Testis (tissue), 3 donors: ENCODE measurements around the gene STRN4. TPM values are rescaled to one million over a fixed set of nuclear protein-coding genes. Genes with fewer than 3 reads are reported as not detected.
A peak's percentile ranks its signal among the peaks of the same experiment; 100 is the strongest.
"Not testable (repeated sequence)": the region's sequence is repeated elsewhere in the genome, so short reads cannot be mapped to it uniquely, and the experiment has no call there.

Source experiments
- DNase-seq: peaks from one replicate; pipeline ENCODE4 v3.0.0-alpha.2; 2019
- H3K27ac ChIP-seq, 2 donors: fragments of 200-600 bp; sonication (generic); one replicate each; pipeline ENCODE4 v1.5.1; 2019
- H3K27me3 ChIP-seq: fragments of 200-600 bp; sonication (generic); one replicate; pipeline ENCODE4 v1.5.1; 2019
- H3K36me3 ChIP-seq: fragments of 200-600 bp; sonication (generic); one replicate; pipeline ENCODE4 v1.5.1; 2017; ENCODE audit warnings: low read depth; ENCODE audit errors: missing control alignments
- H3K4me1 ChIP-seq: fragments of 200-600 bp; sonication (generic); one replicate; pipeline ENCODE4 v1.5.1; 2019
- H3K4me3 ChIP-seq, 2 donors: fragments of 200-600 bp; sonication (generic); one replicate each; pipeline ENCODE4 v1.5.1; 2017 to 2019
- H3K9me3 ChIP-seq: fragments of 200-600 bp; sonication (generic); one replicate; pipeline ENCODE4 v1.5.1; 2017
- CTCF ChIP-seq, 3 experiments: fragments of 450-650 bp in 2 of 3; fragments of 200-600 bp in 1 of 3; sonication (generic) in 1 of 3; IDR thresholded peaks; one replicate each; pipeline ENCODE4 v1.5.1; 2016 to 2019; ENCODE audit warnings: antibody characterized with exemption in 3 of 3, mild to moderate bottlenecking in 2 of 3, moderate library complexity in 1 of 3
- POLR2A ChIP-seq: fragments of 450-650 bp; IDR thresholded peaks from one replicate; pipeline ENCODE4 v1.6.1; 2017; ENCODE audit warnings: antibody characterized with exemption, mild to moderate bottlenecking, moderate library complexity
- WGBS, 2 donors: methylation state at CpG; one replicate each; pipeline ENCODE4 v1.1.5; 2018; 5-methylcytosine and 5-hydroxymethylcytosine counted together
- intact Hi-C: fragments of 100-400 bp; cut with DNase I; formaldehyde crosslinking; loops from one replicate; pipeline ENCODE4 v1.15.1; 2023; ENCODE audit warnings: low total_unique reads
- polyA plus RNA-seq: library from polyadenylated mRNA; stranded (reverse); fragments of 350-450 nt; fragmentation: Illumina TruSeq; extraction: RNeasy Lipid Tissue Mini Kit (QIAGEN cat#74804); gene quantifications from one replicate; pipeline ENCODE4 v1.2.3, GENCODE V29; 2014; ENCODE audit warnings: low read depth, low replicate concordance; ENCODE audit not compliant: insufficient read depth
- total RNA-seq, 2 donors: library from RNA; depleted of rRNA; stranded (reverse); fragments of >200 nt; gene quantifications; one replicate each; pipeline ENCODE4 v1.2.3, GENCODE V29; 2016

The STRN4 gene
- total and polyA plus RNA-seq, 3 donors from 2014 or later, result 213 to 308 (median 229) TPM

GRCh38 chr19:46766569-46767317, 20.5 kb upstream of the STRN4 start:
- Histone ChIP-seq H3K4me1 (peaks cover 16% of the 10 kb centered on the region), H3K36me3 (no peaks in the 10 kb centered on the region), H3K27me3 (no peaks in the 10 kb centered on the region), H3K27ac (peak overlapping the region; percentile 19 to 50), H3K9me3 (no peaks in the 10 kb centered on the region), H3K4me3 (no peak overlapping the region)
- WGBS, 2 donors, result 65 to 76% methylated on average over 16 to 18 of the region's 18 CpGs
- intact Hi-C loops, result no loop called here
- TF ChIP-seq POLR2A (no peak), CTCF (IDR thresholded peaks at IDR 0.05) (peak; percentile 41 to 62 (median 56))
- DNase-seq, result peak; percentile 51

- Histone ChIP-seq H3K4me3 (no peak overlapping the region), H3K27ac (peak overlapping the region; percentile 76 to 83), H3K9me3 (no peaks in the 10 kb centered on the region), H3K4me1 (peaks cover 16% of the 10 kb centered on the region), H3K27me3 (no peaks in the 10 kb centered on the region), H3K36me3 (no peaks in the 10 kb centered on the region)
- DNase-seq, result peak; percentile 93
- intact Hi-C loops, result no loop called here
- TF ChIP-seq CTCF (IDR thresholded peaks at IDR 0.05) (no peak), POLR2A (no peak)
- WGBS, 2 donors, result 38 to 57% methylated on average over 11 of the region's 11 CpGs
Observed at GRCh38 chr19:46764817-46765291, 18.6 kb upstream of the STRN4 start.

GRCh38 chr19:46762245-46762890, 16.1 kb upstream of the STRN4 start:
- Histone ChIP-seq H3K36me3 (no peaks in the 10 kb centered on the region), H3K27ac (no peak overlapping the region), H3K27me3 (no peaks in the 10 kb centered on the region), H3K4me1 (peaks cover 7% of the 10 kb centered on the region), H3K4me3 (no peak overlapping the region), H3K9me3 (no peaks in the 10 kb centered on the region)
- intact Hi-C loops, result no loop called here
- no peak for TF ChIP-seq CTCF (IDR thresholded peaks at IDR 0.05)
- no peak for TF ChIP-seq POLR2A
- 78 to 83% methylated on average over 6 of the region's 6 CpGs for WGBS, 2 donors
- DNase-seq, result no peak

GRCh38 chr19:46761418-46761831, 15.2 kb upstream of the STRN4 start:
- Histone ChIP-seq H3K27ac (peak overlapping the region in 1 of 2 donors; percentile 68), H3K36me3 (no peaks in the 10 kb centered on the region), H3K27me3 (no peaks in the 10 kb centered on the region), H3K4me1 (peaks cover 7% of the 10 kb centered on the region), H3K9me3 (no peaks in the 10 kb centered on the region), H3K4me3 (no peak overlapping the region)
- intact Hi-C loops, result no loop called here
- 49 to 52% methylated on average over 5 of the region's 5 CpGs for WGBS, 2 donors
- DNase-seq, result no peak
- no peak for TF ChIP-seq POLR2A
- TF ChIP-seq CTCF (IDR thresholded peaks at IDR 0.05), result no peak

- H3K36me3 ChIP-seq, H3K4me3 ChIP-seq, intact Hi-C loops, H3K4me1 ChIP-seq, H3K27me3 ChIP-seq, H3K9me3 ChIP-seq, DNase-seq: not testable (repeated sequence)
- WGBS, 2 donors, result 77 to 83% methylated on average over 4 of the region's 4 CpGs
- H3K27ac ChIP-seq, result peak overlapping the region in 1 of 2 donors; percentile 50
Observed at GRCh38 chr19:46760897-46761296, 14.6 kb upstream of the STRN4 start.
